Stimulated activated CD4-positive, alpha-beta T cell treated with anti-CD3 and anti-CD28 coated beads, Interleukin-4, amount 100 ng/mL, for 48 hours (primary cell): ENCODE measurements around the gene DMXL2.
"Not testable (repeated sequence)": the region's sequence is repeated elsewhere in the genome, so short reads cannot be mapped to it uniquely, and the experiment has no call there.

ENCODE experiments used
- DNase-seq, 2 donors: peaks; one replicate each; pipeline ENCODE4 v3.0.0-alpha.2; 2020; ENCODE audit warnings: low read depth in 2 of 2

DMXL2 gene

DNA sequence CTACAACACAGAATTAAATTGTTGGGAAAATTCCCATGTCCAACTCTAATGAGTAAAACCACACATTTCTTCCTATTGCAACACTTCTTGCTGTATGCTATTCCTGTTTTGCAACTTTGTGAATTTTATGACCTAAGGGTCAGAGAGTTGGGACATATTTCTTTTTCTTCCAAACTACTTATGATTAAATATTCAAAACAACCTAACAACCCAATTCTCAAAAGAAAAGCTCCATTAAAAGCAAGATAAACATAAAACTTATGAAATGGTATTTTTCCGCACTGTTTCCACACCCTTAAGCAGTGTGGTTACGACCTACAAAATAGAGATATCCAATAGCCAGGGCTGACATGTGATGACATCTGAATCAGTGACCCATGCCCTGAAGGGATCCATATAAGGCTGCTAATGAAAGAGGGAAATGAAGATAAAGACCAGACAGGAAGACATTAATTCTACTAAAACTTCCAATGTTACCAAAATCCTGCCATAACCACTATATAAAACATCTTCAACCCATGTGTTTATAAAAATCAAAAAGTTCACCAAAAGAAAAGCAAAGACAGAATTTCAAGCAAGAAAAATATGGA is 45.6 kb downstream of the DMXL2 start:
- no peak for DNase-seq

GRCh38 chr15:51576286-51576850 is 46.2 kb downstream of the DMXL2 start:
- no peak for DNase-seq

DNA sequence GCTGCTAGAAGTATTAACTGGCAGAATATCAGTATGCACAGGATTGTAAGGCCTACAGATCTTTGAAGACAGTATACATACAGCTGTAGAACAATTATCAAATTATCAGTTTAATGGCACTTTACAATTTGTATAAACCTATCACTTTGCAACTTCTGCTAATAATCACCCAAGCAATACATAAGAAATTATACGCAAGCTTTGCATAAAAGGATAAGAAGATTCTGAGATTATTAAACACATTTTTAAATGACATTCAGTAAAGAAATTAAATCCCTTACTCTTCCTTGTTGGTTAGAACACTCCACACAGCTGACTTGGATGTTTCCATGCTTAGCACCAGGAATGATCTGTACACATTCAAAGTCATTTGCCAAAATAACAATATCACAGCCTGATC is 46.8 kb downstream of the DMXL2 start:
- no peak for DNase-seq

DNA sequence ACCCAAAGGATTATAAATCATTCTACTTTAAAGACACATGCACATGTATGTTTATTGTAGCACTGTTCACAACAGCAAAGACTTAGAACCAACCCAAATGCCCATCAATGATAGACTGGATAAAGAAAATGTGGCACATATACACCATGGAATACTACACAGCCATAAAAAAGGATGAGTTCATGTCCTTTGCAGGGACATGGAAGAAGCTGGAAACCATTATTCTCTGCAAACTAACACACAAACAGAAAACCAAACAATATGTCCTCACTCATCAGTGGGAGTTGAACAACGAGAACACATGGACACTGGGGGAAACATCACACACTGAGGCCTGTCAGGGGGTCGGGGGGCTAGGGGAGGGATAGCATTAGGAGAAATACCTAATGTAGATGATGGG is 49.2 kb downstream of the DMXL2 start:
- DNase-seq: not testable (repeated sequence)

DNA sequence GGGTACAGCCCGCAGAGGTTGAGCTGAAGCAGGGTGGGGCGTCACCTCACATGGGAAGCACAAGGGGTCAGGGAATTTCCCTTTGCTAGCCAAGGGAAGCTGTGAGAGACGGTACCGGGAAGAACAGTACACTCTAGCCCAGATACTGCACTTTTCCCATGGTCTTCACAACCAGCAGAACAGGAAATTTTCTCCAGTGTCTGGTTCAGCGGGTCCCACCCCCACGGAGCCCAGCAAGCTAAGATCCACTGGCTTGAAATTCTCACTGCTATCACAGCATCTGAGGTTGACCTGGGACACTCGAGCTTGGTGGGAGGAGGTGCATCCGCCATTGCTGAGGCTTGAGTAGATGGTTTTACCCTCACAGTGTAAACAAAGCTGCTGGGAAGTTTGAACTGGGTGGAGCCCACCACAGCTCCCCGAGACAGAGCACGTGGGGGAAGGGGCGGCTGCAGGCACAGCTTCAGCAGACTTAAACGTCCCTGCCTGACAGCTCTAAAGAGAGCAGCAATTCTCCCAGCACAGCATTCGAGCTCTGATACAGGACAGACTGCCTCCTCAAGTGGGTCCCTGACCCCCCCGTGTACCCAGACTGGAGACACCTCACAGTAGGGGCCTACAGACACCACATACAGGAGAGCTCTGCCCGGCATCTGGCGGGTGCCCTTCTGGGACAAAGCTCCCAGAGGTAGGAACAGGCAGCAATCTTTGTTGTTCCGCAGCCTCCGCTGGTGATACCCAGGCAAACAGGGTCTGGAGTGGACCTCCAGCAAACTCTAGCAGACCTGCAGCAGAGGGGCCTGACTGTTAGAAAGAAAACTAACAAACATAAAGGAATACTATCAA is 53.4 kb downstream of the DMXL2 start:
- not testable (repeated sequence) for DNase-seq

DNA sequence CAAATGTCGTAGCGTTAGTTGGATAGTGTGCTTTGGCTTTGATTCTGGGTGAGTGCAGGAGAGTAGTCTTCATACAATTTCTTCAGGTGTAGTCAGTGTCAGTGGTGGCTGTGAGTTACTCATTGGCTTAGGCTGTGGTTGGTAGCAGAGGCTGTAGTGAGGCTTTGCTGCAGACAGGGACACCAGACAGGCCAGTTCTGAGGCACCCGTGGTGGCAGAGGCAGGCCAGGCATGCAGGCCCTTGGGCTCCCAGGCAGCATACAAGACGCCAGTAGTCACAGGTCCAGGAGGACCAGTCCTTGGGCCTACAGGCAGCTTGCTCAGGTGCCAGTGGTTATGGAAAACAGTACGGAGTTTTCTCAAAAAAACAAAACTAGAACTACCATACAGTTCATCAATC is 61.3 kb downstream of the DMXL2 start:
- no peak for DNase-seq

- no peak for DNase-seq
Measured at GRCh38 chr15:51558876-51559275, 63.7 kb downstream of the DMXL2 start.

DNA sequence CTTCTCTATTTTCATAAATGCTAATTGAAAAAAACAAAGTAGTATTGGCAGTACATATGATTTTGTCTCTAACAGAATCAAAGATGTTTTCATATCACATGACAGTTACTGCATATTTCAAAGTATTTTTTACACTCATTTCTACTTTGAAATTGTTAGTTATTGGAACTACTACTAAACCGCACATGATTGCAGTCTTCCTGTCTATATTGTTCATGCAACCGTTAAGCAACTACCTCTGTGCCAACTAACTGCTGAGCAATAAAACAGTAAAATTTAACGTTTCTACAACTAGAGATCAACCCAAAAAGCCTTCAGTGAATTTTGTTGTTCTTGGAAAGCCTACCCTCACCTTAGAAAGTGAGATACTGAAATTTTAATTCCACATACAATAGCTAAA is 64.2 kb downstream of the DMXL2 start:
- no peak for DNase-seq

DNA sequence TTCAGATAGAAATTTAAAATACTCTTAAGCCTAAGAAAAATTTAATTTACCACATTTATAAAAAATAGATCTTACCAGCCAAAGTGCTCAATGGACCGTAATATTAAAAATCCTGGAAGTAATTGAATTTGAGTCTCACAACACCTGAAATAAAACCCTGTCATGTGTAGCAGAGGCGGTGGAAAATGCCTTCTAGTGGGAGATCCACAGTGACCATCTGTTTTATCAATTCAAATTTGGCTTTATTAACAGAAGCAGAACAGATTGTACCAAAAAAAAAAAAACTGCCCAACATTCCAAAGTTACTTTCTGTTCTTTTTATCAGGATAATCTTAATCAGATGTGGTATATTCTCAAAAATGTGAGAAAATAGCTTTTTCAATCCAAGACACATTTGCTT is 71.7 kb downstream of the DMXL2 start:
- DNase-seq: no peak

- no peak for DNase-seq
Measured at GRCh38 chr15:51547656-51548055, 74.9 kb downstream of the DMXL2 start.

DNA sequence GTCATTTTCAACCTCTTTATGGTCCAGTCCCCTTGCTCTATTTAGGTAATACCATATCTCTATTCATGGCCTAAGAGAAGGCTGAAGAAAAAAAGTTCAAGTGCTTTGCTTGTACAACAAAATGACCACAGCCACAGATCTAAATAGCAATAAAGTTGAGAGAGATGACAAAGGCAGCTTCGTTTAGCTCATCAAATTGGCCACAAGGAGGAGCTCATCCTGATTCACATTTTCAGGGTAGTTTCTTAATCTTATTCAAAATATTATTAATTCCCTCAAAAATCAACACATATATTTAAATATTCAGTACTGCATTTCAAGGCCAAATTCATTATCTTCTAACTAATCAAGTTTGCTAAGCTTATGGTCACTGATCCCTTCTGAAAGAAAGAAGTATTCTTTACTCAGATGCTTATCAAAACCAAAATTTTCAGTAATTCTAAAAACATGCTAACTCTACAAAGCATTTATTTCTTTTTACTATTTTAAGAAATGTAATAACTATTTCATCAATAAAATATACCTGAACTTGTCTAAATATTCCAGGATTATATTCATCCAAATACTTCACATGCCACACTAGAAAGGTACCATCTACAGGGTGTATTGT is 85.5 kb downstream of the DMXL2 start:
- no peak for DNase-seq

DNA sequence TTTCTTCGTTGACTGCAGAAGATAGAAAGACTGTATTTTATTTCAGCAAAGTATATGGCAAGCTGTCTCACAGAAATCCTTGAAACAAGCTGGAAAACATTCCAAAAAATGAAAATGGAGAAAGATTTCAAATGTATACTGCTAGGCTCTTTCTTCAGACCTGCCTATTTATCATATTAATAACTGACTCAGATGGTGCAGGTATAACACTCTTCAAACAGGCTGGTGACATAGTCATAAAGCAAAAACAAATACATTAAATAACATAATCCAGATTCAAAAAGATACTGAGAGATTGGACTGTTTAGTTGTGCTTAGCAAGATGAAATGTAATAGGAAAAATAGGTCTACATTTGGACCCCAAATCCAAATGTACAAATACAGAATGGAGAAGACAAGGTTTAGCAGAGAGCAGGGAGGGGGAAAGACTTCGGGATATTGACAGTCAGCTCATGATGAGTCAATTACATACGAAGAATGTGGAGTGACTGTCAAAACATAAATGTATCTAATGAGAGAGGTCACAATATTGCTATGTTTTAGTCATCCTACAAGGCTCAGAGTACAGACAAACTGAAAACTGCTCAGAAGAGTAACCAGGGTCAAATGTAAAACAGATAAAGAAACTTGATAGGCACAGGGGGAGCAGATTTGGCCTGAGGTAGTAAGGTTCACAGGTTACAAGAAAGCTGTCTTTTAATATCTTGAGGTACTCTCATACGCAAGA is 88.7 kb downstream of the DMXL2 start:
- DNase-seq: no peak

DNA sequence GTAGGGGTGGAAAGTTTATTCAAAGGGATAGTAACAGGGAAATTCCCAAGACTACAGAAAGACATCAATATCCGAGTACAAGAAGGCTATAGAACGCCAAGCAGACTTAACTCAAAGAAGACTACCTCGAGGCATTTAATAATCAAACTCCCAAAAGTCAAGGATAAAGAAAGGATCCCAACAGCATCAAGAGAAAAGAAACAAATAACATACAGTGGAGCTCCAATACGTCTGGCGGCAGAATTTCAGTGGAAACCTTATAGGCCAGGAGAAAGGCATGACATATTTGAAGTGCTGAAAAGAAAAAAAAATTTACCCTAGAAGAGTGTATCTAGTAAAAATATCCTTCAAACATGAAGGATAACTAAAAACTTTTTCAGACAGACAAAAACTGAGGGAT is 95.6 kb downstream of the DMXL2 start:
- no peak for DNase-seq

GRCh38 chr15:51524376-51524775 is 98.2 kb downstream of the DMXL2 start:
- no peak for DNase-seq

- no peak for DNase-seq
Measured at GRCh38 chr15:51516291-51516690, 106.3 kb downstream of the DMXL2 start.

DNA sequence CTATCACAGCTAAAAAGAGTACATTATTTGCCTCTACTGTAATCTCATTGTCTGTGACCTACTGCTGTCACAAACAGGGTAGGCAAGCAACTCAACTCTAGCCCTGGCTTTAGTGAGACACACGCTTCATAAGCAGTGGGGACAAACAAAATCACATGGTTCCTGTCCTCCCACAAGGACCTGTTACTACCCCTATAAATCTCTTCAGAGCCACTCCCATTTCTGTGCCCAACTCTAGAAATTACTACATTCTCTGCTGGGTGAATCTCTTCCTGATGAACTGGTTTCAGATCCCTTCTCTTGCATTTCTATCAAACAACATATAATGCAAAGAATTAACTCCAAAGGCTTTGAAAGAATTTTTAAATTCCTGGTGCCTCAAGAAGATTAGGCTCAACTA is 117.3 kb downstream of the DMXL2 start:
- no peak for DNase-seq

DNA sequence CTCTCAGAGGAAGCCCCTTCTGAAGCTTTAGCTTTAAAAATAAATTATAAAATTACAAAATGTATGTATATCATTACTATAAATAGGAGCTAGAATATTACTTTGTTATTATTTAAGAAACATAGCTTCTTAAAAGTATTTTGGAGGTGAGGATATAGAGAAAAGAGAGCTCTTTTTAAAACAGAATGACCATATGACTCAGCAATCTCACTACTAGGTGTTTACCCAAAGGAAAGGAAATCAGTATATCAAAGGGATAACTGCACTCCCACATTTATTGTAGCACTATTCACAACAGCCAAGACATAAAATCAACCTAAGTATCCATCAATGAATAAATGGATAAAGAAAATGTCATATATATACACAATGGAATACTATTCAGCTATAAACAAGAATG is 119.6 kb downstream of the DMXL2 start:
- DNase-seq: no peak

DNA sequence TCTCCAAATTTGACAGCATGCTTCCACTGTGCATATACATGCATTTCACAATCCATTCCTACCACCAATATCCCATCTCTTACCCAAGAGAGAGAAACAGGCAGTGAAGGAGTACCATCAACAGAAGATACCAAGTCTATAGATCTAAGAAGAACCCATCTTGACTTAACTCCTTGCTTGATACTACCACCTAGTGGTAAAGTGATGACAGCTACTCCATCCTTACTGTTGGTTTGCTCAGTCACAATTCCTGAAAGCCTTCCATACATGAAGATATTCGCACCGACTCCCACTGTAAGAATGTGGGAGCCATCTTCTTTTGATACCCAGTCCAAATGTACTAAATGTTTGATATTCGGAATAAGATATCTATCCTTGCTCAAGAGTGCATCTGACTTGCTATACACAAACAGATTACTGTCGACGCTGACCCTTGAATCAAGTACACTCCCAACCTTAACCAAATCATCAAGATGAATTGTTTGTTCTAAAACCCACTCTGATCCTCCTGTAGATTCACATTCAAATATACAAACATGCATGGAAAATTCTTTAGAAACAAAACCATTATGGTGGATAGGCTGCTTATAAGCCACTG is 123.1 kb downstream of the DMXL2 start:
- DNase-seq: no peak

- DNase-seq: no peak
Measured at GRCh38 chr15:51497806-51498205, 124.8 kb downstream of the DMXL2 start.

DNA sequence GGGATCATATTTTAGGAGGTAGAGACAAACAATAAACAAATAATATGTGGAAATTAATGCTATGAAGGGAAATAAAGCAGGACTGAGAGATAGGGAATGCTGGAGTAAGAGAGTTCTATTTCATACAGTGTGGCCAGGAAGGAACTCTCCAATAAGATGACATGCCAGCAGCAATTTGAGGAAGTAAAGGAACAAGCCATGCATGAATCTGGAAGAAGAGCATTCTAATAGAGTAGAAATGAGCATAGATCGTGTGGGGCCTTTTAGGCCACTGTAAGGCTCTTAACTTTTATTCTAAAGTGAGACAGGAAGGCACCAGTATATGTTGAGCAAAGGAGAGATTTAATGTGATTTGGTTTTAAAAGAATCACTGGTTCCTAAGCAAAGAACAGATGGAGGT is 126.3 kb downstream of the DMXL2 start:
- DNase-seq: no peak

- DNase-seq: no peak
Measured at GRCh38 chr15:51494411-51495314, 127.9 kb downstream of the DMXL2 start.
